Amygdala (tissue), 56 donors: ENCODE data around the gene TMEM237.

Experiments
- DNase-seq, 56 donors: peaks; one replicate each; lab custom pipeline; 2025; lab: John Stamatoyannopoulos, UW

The TMEM237 gene

DNA sequence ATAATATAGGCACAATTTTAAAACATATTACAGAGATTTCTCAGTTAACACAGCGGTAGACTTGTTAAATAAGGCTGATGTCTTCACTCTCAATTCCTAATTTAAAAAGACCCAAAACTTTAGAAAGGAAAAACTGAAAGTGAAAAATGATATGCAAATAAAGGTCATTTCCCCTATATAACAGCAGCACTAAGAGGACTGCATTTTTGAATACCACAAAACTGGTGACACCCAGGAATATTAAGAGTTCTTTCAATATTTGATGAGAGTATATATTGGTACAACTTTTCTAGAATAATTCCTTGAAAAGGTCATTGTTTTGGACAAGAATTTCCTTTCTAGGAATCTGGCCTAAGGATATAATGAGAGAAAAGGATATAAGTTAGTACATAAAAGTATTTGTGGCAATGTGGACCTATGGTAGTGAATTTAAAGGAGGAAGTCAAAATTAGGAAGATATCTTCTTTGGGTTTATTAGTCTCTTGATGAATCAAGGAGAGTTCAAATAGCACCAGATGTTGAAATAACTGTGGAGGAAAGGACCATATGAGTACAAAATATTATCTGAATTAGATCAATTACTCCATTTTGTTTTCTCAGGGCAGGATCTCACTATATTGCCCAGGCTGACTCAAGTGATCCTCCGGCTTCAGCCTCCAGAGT, 70.3 kb downstream of the TMEM237 start:
- DNase-seq = no peak
